Activated CD4-positive, alpha-beta T cell treated with anti-CD3 and anti-CD28 coated beads, Interleukin-2, amount 50 U/mL, for 1 hour (primary cell): ENCODE data around the gene AMDHD2.
A peak's percentile ranks its signal among the peaks of the same experiment; 100 is the strongest.
"Not testable (repeated sequence)": the region's sequence is repeated elsewhere in the genome, so short reads cannot be mapped to it uniquely, and the experiment has no call there.

ENCODE experiments used
- DNase-seq: peaks from one replicate; pipeline ENCODE4 v3.0.0-alpha.2; 2020

The AMDHD2 gene

DNA sequence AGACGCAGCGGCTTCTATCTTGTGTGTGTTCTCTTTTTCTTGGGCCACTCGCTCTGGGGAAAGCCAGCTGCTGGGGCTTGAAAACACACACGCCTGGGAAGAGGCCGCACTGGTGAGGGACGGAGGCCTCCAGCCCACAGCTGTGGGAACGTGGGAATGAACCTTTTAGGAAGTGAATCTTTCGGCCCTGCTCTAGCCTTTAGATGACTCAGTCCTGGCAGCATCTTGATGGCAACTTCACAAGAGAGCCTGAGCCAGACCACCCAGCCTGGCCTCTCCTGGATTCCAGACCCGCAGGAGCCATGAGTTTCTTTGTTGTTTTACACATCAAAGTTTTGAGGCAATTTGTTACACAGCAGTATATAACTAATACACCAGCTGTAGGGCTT, 15.4 kb downstream of the AMDHD2 start:
- DNase-seq, result no peak

DNA sequence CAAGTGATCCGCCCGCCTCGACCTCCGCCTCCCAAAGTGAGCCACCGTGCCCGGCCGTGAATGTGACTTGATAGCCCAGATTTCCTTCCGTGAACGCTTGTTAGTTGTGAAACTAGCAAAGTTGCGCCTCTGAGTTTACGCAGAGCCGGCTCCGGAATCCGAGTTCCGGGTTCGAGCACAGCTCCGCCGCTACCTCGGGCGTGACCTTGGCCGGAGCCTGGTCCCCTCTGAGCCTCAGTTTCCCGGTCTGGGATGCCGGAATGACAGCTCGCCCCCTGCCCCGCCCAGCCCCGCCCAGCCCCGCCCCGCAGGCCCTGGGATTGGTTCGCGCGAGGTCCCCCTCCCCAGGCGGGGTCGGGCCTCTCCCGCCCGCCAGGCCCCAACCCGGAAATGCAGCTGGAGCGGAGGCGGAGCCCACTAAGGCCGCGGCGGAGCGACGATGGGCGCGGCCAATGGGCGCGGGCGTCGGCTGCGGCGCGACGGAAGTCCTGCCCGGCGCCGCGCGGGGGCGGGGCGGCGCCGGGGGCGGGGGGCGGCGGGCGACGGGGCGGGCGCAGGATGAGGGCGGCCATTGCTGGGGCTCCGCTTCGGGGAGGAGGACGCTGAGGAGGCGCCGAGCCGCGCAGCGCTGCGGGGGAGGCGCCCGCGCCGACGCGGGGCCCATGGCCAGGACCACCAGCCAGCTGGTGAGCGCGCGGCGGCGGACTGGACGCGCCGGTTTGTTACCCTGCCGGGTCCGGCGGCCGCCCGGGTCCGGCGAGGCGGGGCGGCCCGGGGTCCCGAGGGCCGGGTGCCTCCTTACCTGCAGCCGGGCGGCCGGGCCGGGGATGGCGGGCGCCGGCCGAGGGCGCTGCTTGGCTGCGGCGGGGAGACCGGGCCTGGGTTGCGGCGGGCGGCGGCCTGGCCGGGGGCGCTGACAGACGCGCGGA, 17.5 kb downstream of the AMDHD2 start, which contains the start of gene PDPK1:
Gene PDPK1 (plus strand): TSS at position 571 of the 929 bp plus-strand sequence. CDS start 92 bp downstream, at position 663.
- peak; percentile 90 for DNase-seq

DNA sequence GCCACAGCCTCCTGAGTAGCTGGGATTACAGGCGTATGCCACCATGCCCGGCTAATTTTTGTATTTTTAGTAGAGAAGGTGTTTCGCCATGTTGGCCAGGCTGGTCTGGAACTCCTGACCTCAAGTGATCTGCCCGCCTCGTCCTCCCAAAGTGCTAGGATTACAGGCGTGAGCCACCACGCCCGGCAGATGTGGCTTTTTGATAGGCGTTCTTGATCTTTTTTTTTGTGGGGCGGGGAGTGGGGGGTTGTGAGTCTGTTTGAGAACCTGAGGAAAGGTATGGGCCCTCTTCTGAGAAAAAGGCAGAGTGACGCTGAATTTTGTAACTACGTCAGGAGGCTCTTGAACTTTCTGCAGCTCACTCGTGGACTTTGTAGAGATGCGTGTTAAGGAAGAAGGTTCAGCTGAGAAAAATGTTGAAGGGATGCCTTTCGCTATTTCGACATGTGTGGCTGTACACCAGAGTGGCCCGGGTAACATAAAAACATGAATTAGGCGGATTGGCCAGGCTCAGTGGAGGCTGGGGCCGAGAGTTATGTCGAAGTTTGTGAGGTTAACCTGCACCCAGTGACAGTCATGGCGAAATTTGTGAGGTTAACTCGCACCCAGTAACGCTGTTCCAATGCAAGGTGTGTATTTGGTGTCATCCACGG, 19.1 kb downstream of the AMDHD2 start:
- DNase-seq, result not testable (repeated sequence)

DNA sequence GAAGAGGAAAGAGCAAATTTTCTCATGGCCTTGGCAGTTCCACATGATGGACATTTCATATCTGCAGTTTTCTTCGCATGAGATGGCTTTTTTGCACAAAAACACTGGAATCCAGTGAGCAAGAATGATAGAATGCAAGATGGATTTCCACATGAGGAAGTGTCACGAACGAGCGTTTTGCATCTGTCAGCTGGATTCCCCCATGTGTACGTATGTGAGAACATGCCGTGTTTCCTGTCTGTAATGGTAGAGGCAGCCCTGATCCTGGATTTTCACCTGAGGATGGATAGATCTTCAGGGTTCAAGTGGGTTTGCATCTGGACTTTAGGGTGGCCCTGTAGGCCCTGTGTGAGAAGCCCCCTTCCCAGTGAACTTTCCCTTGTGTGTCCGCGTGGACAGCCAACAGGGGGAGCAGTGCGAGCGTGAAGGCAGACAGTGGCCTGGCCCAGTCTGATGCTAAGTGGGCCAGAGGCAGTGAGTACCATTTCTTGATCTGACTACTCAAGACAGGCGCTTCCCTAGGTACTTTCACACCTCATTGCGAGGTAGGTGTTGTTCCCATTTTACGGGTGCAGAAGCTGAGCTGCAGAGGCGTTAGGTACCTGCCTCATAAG, 19.8 kb downstream of the AMDHD2 start:
- DNase-seq, result not testable (repeated sequence)

DNA sequence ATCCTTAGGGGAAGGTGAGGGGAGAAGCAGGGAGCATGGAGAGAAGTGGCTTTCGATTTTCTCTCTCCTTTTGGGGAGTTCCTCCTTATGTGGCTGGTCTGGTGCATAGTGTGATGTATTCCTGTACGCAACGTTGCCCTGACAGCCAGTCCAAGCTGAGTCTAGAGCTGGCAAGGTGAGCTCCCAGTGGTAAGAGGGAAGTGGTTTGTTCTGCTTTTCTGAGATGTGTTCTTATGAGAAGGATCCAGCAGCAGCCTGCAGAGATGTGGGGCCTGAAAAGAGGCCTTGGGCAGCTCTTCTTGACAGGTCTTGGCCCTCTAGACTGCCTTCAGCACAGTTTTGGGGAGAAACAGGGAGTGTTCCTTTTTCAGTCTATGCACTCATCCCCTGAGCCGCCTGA, 20.7 kb downstream of the AMDHD2 start:
- not testable (repeated sequence) for DNase-seq

DNA sequence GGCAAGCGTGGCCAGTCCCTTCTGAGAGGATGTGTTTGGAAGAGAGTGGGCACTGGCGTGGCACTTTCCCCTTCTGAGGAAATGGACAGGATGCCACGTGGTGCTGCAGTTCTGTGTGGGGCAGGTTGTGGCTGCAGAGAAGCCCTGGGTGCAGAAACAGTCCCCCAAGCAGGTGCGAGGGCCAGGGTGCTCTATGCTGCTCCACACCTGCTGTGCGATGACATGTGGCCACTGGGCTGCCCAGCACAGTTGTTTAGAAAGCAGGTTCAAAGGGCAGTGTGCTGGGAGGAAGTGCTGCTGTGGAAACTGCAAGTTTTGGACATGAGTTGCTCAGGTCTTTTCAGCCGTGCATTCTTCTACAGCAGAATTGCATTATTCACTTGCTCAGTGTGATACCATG, 21.2 kb downstream of the AMDHD2 start:
- not testable (repeated sequence) for DNase-seq

DNA sequence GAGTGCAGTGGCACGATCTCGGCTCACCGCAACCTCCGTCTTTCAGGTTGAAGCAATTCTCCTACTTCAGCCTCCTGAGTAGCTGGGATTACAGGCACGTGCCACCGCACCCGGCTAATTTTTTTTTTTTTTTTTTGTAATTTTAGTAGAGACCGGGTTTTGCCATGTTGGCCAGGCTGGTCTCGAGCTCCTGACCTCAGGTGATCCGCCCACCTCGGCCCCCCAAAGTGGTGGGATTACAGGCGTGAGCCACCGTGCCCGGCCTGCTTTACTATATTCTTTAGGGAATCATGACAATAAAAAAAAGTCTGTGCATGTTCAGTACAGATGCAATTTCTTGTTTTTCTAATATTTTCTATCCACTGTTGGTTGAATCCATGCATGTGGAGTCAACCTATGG, 23.6 kb downstream of the AMDHD2 start:
- not testable (repeated sequence) for DNase-seq

DNA sequence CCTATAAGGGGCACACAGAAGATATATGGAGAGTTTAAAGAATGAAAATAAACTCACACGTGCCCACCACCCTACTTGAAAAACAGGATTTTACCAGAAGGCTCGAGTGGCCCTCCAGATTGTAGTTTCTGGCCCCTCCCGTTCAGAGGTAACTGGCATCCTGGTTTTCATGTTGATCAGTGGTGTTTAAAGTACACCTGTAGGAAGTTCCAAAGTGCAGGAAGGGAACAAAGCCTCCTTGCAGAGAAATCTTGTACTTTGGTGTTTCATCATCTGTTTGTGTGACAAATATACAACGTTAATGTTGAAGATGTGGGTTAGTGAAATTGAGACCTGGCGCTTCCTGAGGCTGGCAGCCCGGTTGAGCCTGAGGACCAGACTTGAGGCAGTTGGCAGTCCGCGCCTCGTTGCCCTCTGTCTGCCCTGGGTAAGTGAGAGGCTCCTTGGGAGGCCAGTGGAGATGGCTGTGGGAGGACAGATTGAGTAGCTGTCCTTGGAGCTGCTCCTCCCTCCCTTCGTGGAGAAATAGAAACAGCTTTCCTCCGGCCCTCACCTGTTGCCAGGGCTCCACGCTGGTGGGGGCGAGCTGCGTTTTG, 30.2 kb downstream of the AMDHD2 start:
- not testable (repeated sequence) for DNase-seq

DNA sequence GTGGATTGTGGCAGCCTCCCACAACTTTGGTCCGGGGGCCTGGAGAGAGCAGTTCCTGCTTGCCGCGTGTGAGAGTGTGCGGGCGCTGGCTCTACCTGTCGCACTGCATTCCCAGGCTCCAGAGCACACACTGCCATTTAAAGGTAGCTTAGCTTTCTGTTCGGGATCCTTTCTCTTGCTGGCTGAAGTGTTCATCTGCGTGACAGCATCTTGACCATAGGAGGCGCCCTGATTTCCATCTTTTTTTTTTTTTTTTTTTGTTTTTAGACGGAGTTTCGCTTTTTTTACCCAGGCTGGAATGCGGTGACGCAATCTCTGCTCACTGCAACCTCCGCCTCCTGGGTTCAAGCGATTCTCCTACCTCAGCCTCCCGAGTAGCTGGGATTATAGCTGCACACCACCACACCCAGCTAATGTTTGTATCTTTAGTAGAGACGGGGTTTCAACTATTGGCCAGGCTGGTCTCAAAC, 31.3 kb downstream of the AMDHD2 start:
- DNase-seq, result not testable (repeated sequence)

DNA sequence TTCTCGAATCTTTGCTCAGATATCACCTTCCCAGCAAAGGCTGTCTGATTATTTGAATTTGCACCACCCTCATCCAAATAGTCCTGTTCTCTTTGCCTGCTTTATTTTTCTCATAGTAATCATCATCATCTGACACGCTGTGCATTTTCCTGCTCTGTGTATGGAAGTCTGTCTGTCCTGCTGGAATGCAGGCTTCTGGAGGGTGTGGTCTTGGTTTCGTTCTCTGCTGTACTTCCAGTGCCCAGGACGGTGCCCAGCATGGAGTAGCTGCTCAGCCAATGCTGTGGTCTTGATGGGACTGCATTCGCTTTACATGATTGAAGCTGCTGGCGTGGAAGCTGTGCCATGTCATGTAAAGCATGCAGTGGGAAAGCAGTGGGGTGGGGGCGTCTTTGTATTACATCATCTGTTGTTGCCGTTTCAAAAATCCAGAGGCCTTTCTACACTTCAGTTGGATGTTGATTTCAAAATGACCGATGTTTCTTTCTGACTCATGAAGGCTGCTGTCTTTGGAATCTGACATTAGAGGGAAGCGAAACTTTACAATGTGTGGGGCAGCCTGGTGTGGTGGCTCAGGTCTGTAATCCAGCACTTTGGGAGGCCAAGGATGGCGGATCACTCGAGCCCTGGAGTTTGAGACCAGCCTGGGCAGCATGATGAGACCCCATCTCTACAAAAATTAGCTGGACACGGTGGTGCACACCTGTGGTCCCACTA, 34.7 kb downstream of the AMDHD2 start:
- not testable (repeated sequence) for DNase-seq

DNA sequence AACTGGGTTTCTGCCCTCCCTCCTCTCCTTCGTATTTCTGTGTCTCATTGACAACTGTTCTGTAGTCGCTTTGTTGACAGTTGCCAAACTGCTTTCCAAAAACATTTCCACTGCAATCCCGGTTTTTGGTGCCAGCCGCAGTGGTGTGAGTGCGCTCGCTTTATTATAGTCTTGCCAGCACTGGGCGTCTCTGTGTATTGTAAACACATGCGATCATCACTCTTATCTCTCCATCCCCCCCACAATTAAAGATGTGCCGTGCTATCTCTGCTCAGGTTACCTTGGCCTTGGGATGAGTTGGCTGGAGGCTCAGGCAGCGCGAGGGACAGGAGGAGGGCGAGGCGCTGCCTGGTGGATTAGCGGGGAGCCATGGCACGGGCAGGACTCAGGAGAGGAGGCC, 37.0 kb downstream of the AMDHD2 start:
- DNase-seq, result not testable (repeated sequence)

DNA sequence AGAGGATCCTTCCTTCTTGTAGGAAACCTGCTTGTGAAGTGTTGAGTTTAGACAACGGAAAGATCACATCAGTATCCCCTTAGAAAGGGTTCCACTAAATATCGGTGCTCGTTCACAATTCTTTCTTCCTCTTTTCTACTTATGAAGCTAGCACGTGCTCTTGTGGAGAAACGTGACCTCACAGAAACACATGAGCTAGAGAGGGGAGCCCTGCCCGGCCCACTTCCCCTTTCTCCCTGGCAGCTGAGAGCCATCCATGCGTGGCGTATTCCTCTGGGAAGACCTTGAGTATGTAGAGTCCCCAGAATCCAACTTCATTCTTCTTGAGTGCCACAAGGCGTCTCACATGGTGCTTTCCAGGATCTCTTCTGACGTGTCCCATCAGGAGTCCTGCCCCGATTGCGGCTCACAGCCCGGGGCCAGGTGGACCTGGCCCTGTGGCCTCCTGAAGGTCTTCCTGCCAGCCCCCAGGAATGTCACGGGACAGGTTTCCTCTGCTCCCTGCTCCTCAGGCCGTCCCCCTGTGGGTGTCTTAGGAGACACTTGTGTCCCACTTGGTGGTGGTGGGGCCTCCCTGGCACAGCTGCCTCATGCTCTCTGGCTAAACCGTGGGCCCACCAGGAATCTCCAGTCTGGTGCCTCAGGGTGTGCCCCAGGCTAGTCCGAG, 40.1 kb downstream of the AMDHD2 start:
- DNase-seq, result not testable (repeated sequence)

DNA sequence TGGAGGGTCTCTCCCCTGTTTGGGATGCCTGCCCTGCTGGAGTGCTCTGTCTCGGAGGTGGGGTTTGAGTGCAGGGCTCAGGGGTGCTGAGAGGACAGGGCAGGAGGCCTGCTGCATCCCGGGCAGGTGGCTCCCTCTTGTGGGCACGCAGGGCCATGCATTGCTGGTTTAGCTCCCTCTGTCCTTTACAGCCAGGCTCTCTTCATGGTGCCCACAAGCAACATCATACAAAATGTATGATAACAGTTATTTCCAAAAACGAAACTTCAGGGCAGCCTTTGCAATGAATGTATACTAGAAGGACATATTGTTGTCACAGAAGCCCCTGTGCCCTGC, 40.6 kb downstream of the AMDHD2 start:
- peak; percentile 64 for DNase-seq

DNA sequence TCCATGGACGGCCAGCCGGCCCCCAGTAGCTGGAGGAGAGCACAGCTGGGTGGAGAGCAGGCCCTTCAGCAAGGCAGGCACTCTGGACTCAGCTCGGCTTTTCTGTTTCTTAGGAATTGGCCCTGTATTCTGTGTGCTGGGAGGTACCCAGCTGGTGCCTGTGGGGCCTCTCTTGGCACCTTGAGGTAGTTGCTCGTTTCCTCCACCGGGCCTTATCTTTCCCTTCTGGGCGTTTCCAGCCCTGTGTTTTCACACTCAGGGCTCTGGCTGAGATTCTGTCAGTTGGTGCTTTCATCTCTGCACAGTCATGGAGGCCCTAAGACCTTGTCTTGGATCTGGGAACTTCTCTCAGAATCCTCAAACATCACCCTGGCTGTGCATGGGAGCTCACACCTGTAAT, 47.3 kb downstream of the AMDHD2 start:
- not testable (repeated sequence) for DNase-seq

DNA sequence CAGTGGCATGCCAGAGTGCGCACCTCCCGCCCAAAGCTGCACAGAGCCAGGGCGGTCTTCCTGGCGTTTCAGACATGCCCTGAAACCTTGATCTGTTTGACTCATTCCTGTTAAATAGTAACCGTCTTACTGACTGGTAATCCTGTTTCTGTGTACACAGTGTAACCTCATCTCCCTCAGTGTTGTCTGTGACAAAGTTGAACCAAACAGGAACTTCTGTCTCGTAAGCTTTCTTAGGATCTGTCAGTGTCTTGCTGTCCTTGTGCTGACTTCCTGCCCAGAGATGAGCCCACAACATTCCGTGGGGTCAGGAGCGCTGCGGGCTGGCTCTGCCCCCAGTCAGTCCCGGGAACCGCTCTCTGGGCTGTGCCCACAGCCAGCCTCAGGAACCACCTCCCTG, 48.4 kb downstream of the AMDHD2 start:
- not testable (repeated sequence) for DNase-seq

DNA sequence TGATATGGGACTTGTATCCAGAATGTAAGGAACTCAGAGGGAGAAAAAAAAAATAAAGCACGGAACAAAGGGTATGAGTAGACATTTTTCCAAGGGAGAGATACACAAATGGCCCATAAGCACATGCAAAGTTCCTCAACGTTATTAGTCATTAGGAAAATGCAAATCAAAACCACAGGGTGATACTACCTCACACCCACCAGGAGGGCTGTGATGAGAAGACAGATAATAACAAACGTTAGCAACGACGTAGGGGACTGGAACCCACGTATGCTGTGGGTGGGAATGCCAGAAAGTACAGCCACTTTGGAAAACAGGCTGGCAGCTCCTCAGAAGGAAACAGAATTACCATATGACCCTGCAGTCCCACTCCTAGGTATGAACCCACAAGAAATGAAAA, 52.5 kb downstream of the AMDHD2 start:
- DNase-seq, result not testable (repeated sequence)

DNA sequence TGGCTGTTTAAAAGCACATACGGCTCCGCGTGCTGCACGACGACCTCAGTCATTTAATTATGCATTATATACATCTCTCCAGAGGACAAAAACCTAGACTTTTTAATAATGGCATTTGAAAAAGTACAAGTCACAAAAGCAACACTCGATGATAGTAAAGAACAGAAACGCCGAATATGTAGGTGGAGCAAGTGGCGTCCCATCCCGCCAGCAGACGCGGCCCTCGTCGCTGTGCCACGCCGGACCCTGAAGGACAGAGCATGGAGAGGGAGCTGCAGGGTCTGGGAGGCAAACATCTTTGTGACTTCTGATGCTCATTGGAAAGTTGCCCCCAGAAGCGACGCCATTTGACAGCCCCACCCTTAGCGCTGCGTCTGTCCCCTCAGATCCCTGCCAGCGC, 55.7 kb downstream of the AMDHD2 start:
- not testable (repeated sequence) for DNase-seq

DNA sequence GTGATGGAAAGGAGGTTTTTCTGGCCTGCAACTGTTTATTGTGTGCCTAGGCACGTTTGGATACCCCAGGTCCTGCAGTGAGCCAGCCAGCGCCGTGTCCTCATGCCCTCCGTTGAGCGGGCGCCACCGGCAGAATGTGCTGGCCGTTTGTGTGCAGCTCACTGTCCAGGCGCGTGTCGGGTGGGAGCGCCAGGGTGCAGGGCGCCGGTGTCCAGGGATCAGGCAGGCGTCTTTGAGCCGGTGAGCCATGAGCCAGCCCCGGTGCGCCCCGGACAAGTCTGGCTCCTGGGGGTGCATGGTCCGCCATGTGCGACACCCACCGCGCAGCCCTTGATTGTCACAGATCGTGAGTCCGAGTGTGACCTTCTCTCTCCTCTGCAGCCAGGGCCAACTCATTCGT, 56.9 kb downstream of the AMDHD2 start:
- not testable (repeated sequence) for DNase-seq

DNA sequence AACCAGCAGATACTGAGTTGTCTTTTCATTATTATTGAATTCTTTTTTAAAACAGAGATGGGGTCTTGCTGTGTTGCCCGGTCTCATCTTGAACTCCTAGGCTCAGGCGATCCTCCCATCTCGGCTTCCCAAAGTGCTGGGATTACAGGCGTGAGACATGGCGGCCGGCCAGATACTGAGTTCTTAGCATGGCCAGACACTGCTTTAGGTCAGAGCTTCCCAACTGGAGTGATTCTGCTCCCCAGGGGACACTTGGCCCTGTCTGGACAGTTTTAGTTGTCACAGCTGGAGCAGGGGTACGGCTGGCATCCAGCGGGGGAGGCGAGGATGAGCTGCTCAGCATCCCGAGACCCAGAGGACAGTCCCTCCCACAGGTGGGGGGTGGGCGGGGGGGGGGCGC, 58.7 kb downstream of the AMDHD2 start:
- not testable (repeated sequence) for DNase-seq

DNA sequence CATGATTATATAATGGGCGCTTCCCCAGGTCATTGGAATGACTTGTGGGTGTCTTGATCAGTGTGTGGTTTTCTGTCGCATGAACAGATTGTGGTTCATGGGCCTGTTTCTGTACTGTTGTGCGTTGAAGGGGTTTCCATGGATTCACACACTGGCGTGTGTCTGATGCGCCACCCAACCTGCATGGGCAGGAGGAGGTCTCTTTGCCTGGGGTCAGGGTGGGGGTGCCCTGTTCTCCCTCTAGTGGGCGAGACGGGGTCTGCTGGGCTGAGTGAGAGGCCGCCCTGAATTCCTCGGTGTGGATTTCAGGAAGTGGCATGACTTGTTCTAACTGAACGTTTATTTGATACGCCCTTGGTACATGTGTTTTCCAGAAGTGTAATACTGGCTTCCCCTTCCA, 60.0 kb downstream of the AMDHD2 start:
- not testable (repeated sequence) for DNase-seq

DNA sequence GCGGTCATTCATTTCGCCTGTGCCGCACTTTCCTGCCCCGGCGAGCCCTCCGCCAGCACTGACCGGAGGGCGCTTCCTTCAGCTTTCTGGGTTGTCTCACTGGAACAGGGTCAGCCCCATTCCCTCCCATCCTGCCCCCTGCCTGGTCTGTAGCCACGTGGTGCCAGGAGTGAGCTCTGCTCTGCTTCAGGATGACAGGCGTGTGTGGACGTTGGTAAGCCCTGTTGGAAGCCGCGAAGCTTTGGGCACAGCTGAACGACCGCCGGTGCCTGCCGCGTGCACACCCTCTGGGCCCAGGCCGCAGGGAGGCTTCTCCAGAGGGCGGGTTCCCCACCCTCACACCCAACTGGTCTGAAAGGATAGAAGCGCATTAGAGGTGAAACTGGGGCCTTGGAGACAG, 60.6 kb downstream of the AMDHD2 start:
- not testable (repeated sequence) for DNase-seq
